Activated CD4-positive, alpha-beta T cell treated with anti-CD3 and anti-CD28 coated beads, Interleukin-2, amount 10 ng/mL, durations not matched to agents 24 days and 14 days (primary cell): ENCODE measurements around the gene SNX33. TPM values are rescaled to one million over a fixed set of nuclear protein-coding genes. Genes with fewer than 3 reads are reported as not detected.

Source experiments
- total RNA-seq: library from RNA; stranded (reverse); gene quantifications from 2 replicates; pipeline ENCODE4 v1.2.3, GENCODE V29; 2022

The SNX33 gene
- total RNA-seq, 1 donor from 2014 or later, result 4.1 TPM

Other genes starting within 250 kb of the SNX33 start
- 92.2 and 102 TPM in 2 replicates for gene SIN3A, start 196.2 kb upstream of the SNX33 start, total RNA-seq
- gene PTPN9, start 68.6 kb upstream of the SNX33 start, total RNA-seq, result 21.0 and 23.6 TPM in 2 replicates
- 33.7 and 34.5 TPM in 2 replicates for gene SNUPN, start 22.2 kb upstream of the SNX33 start, total RNA-seq
- gene IMP3, start 7.7 kb upstream of the SNX33 start, total RNA-seq, result 108 and 112 TPM in 2 replicates
- not detected in 2 replicates for gene CSPG4, start 64.9 kb downstream of the SNX33 start, total RNA-seq
- 17.0 and 17.1 TPM in 2 replicates for gene UBE2Q2, start 195.5 kb downstream of the SNX33 start, total RNA-seq